GM10248 (cell line): Measurements from ENCODE around the gene BATF3.

Experiments used
- CTCF ChIA-PET: fragments of 300-600 bp; sonication (Branson Sonifier 250); formaldehyde crosslinking; extraction: SDS; loops from one replicate; lab custom pipeline; 2021; ENCODE audit warnings: antibody characterized with exemption; lab: Yijun Ruan, JAX
- POLR2A ChIA-PET: fragments of 350-650 bp; sonication (Branson Sonifier 250); formaldehyde crosslinking; extraction: SDS; loops from one replicate; lab custom pipeline; 2020; ENCODE audit warnings: antibody characterized with exemption; lab: Yijun Ruan, JAX
- DNase-seq: peaks from one replicate; pipeline ENCODE4 v3.0.0; 2012; ENCODE audit errors: extremely low spot score
- CTCF ChIP-seq: IDR thresholded peaks from 2 replicates; pipeline ENCODE4 v1.5.1; 2012; ENCODE audit warnings: mild to moderate bottlenecking, low read depth; ENCODE audit errors: extremely low read depth, missing control alignments, control extremely low read depth

Gene BATF3

GRCh38 chr1:212710566-212710965 lies 10.9 kb upstream of the BATF3 start:
- DNase-seq, result no peak
- TF ChIP-seq CTCF, result no peak
- CTCF ChIA-PET, result interaction anchor here (1.2 to 1.6 kb wide), 3 partner anchors 9 to 255 kb away, joined by 3 to 7 read pairs (median 4); no protein-coding TSS in a partner anchor
- POLR2A ChIA-PET, result no interaction called here

- no peak for TF ChIP-seq CTCF
- ChIA-PET POLR2A (no interaction called here), CTCF (interaction anchor here (1.6 kb wide), 1 partner anchor 39 kb away, joined by 5 read pairs; no protein-coding TSS in a partner anchor)
Measured at GRCh38 chr1:212703991-212704564, 4.4 kb upstream of the BATF3 start.

DNA sequence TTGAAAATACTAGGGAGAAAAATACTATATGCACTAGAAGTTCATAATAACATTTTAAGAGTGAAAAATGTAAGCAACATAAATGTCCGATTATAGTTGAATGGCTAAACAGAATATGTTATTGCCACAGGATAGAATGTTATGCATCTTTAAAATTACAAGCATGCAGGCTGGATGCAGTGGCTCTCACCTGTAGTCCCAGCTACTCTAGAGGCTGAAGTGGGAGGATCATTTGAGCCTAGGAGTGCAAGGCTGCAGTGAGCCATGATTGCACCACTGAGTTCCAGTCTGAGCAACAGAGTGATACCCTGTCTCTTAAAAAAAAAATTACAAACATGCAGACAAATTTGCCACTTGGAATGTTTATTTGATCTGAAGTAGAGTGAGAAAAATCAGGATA lies 3.0 kb upstream of the BATF3 start:
- CTCF ChIA-PET, result interaction anchor here (2.7 kb wide), 1 partner anchor 79 kb away, joined by 13 read pairs; no protein-coding TSS in a partner anchor
- POLR2A ChIA-PET, result interaction anchor here (2.0 kb wide), 1 partner anchor 94 kb away, joined by 4 read pairs; the partner anchor contains the start of gene ATF3
- no peak for TF ChIP-seq CTCF
- DNase-seq, result no peak

More at GRCh38 chr1:212703991-212704564, 4.4 kb upstream of the BATF3 start:
- DNase-seq, result no peak

DNA sequence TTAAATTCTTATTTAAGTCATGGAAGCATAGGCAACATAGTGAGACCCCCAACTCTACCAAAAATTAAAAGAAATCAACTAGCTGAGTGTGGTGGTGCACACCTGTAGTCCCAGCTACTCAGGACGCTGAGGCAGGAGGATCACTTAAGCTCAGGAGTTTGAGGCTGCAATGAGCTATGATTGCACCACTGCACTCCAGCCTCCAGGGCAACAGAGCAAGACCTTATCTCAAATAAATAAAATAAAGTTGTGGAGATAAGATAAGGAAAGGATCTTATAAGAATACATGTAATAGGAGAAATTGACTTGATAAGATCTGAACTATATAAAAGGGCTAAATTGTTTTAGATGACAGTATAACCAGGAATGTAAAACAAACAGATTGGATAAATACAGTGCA lies 2.3 kb upstream of the BATF3 start:
- CTCF ChIA-PET, result interaction anchor here (0.7 to 2.7 kb wide), 15 partner anchors 9 to 294 kb away, joined by 3 to 14 read pairs (median 4); no protein-coding TSS in a partner anchor

GRCh38 chr1:212700892-212701819 lies 1.5 kb upstream of the BATF3 start:
- ChIA-PET POLR2A (interaction anchor here (1.5 to 2.0 kb wide), 2 partner anchors 90 to 92 kb away, joined by 3 to 4 read pairs; partner anchors contain the start of genes ATF3, NSL1 and TATDN3), CTCF (interaction anchor here (0.7 to 2.7 kb wide), 16 partner anchors 8 to 295 kb away, joined by 3 to 14 read pairs (median 4); no protein-coding TSS in a partner anchor)
- peak; percentile 29 for TF ChIP-seq CTCF
- DNase-seq, result no peak

More for the DNA sequence above, 2.3 kb upstream of the BATF3 start:
- TF ChIP-seq CTCF, result no peak
- no peak for DNase-seq
- POLR2A ChIA-PET, result interaction anchor here (1.5 to 2.0 kb wide), 2 partner anchors 89 to 93 kb away, joined by 3 to 4 read pairs; partner anchors contain the start of genes ATF3, NSL1 and TATDN3
